ENCODE results near the gene MYBBP1A. TPM values are rescaled to one million over a fixed set of nuclear protein-coding genes. Genes with fewer than 3 reads are reported as not detected.

MYBBP1A gene
- total RNA-seq, 6 experiments from 2014 or later, result 16.3 to 32.0 (median 23.7) TPM

DNA sequence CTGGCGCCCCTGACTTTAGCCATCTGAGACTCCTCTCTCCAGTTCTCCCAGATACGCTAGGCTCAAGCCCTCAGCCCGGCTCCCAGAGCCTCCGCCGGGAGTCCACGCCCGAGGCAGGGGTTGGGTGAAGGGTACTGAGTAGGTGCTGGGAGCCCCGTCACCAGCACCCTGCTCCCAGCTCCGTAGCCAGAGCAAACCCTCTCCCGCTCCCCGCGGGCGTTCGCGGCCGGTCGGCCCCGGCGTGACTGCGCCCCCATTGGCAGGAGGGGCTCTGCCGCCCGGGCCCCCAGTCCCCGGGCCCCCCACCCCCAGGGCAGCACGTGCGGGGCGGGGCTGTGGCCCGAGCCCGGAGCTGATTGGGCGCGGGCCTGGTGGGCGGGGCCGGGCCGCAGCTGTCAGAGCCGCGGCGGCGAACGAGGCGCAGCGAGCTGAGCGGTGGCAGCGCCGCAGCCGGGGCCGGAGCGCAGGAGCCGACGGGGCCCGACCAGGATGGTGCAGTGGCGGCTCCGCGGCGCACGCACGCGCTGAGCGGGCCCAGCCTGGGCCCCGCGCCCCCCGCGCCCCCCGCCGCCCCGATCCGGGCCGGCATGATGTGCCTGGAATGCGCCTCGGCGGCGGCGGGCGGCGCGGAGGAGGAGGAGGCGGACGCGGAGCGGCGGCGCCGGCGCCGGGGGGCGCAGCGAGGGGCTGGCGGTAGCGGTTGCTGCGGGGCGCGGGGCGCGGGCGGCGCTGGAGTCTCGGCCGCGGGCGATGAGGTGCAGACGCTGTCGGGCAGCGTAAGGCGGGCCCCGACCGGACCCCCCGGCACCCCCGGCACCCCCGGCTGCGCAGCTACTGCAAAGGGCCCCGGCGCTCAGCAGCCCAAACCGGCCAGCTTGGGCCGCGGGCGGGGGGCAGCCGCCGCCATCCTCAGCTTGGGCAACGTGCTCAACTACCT, 56.5 kb downstream of the MYBBP1A start, which contains the start of gene SPNS2:
Gene SPNS2 (plus strand): TSS at position 421 of the 937 bp plus-strand sequence. CDS start 167 bp downstream, at position 588.
- peak; percentile 56 for TF ChIP-seq POLR2A (IDR thresholded peaks at IDR 0.05)
- no peak for TF ChIP-seq CTCF (IDR thresholded peaks at IDR 0.05)
- Histone ChIP-seq H3K9me3 (no peaks in the 10 kb centered on the region), H3K27ac (peak within 1 kb of the TSS; percentile 67 to 86 (median 82)), H3K27me3 (no peaks in the 10 kb centered on the region), H3K4me3 (peak within 1 kb of the TSS; percentile 40 to 59 (median 52)), H3K36me3 (no peaks in the 10 kb centered on the region), H3K4me1 (peaks cover 0 to 15% (median 4%) of the 10 kb centered on the region in 4 donors)
- ATAC-seq, result peak; percentile 71 to 85 (median 82)
- peak; percentile 82 to 86 (median 83) for DNase-seq
- intact Hi-C loops (cut with DNase I), result no loop called here
- WGBS (ENCODE audit: insufficient coverage, low coverage, low lambda C conversion rate, missing lambda C conversion rate), result 2% methylated on average over 9 of the region's 117 CpGs

- Histone ChIP-seq H3K4me1 (peaks cover 0 to 15% (median 4%) of the 10 kb centered on the region in 4 donors), H3K36me3 (no peaks in the 10 kb centered on the region), H3K27ac (peak overlapping the region; percentile 65 to 86 (median 82)), H3K27me3 (no peaks in the 10 kb centered on the region), H3K9me3 (no peaks in the 10 kb centered on the region), H3K4me3 (peak overlapping the region in 2 of 3 donors; percentile 52 to 59)
- ATAC-seq (peak; percentile 77 to 78 (median 78)), DNase-seq (peak; percentile 83 to 90 (median 89))
- intact Hi-C loops (cut with DNase I), result no loop called here
- TF ChIP-seq CTCF (IDR thresholded peaks at IDR 0.05), result no peak
- TF ChIP-seq POLR2A (IDR thresholded peaks at IDR 0.05), result peak; percentile 65
- 28% methylated on average over 22 of the region's 23 CpGs for WGBS (ENCODE audit: insufficient coverage, low coverage, low lambda C conversion rate, missing lambda C conversion rate)
These were observed 57.9 kb downstream of the MYBBP1A start for GRCh38 chr17:4497101-4497824.

DNA sequence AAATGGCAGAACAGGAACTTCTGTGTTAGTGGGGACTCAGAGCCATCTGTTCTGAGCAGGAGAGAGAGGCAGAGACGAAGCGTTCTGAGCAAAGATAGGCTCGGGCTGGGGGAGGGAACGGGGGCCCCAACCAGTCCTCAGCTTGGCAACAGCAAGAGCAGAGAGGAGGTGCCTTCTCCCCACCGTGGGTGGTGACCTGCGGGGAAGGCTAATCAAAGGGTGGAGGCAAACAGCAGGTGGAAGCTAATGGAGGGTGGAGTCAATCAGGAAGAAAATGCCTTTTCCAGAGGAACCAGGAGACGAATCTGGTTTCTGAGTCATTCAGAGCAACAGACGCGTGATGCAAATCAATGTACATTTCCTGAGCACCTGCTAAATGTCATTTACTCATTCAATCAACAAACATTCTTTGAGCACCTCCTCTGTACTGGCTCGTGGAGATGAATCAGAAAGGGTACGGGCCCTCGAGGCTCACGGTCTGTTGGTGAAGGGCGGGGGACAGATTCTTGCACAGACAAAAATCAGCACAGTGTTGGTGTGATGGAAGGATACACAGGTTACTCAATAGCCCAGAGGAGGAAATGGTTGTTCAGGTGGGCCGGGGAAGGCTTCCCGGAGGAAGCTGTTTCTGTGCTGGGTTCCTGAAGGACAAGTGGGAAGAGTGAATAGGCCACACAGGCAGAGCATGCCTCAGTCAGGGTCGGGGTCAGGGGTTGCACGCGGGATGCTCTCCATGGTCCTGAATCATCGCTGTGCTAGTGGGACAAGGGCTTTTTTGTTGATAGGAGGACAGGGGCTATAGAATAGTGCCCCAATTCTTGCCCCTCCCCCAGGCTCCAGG, 62.2 kb downstream of the MYBBP1A start:
- Histone ChIP-seq H3K27me3 (no peaks in the 10 kb centered on the region), H3K36me3 (no peaks in the 10 kb centered on the region), H3K4me1 (peaks cover 0 to 9% (median 2%) of the 10 kb centered on the region in 4 donors), H3K27ac (no peak overlapping the region), H3K4me3 (no peak overlapping the region), H3K9me3 (no peaks in the 10 kb centered on the region)
- intact Hi-C loops (cut with DNase I), result no loop called here
- peak in 1 of 3 donors; percentile 34 for DNase-seq
- WGBS (ENCODE audit: insufficient coverage, low coverage, low lambda C conversion rate, missing lambda C conversion rate), result 50% methylated on average over 12 of the region's 20 CpGs
- peak in 3 of 4 donors; percentile 12 to 23 (median 19) for ATAC-seq
- TF ChIP-seq CTCF (IDR thresholded peaks at IDR 0.05) (no peak), POLR2A (IDR thresholded peaks at IDR 0.05) (no peak)

DNA sequence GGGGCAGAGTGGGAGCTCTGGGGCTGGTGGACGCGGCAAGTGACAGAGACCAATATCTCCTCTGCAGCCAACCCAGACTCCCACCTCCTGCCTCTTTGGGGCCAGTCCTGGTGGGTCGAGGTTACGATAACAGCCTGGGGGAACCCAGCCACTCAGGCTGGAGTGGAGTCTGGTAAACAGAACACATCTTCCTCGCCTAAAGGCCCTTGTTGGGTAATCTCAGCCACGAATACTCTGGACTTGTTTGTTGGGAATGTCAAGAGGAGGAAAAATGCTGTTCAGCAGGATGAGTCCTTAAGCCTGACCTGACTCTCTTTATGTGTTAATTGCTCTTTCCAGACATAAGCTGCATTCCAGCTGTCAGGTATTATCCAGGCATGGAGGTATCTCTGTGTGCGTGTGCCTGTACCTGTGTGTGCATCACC, 64.5 kb downstream of the MYBBP1A start:
- H3K9me3 ChIP-seq, result no peaks in the 10 kb centered on the region
- H3K27me3 ChIP-seq, result no peaks in the 10 kb centered on the region
- no peaks in the 10 kb centered on the region for H3K4me1 ChIP-seq
- no peak overlapping the region for H3K4me3 ChIP-seq
- no peaks in the 10 kb centered on the region for H3K36me3 ChIP-seq
- no peak for ATAC-seq
- TF ChIP-seq CTCF (IDR thresholded peaks at IDR 0.05) (no peak), POLR2A (IDR thresholded peaks at IDR 0.05) (no peak)
- intact Hi-C loops (cut with DNase I), result no loop called here
- 86% methylated on average over 7 of the region's 7 CpGs for WGBS (ENCODE audit: insufficient coverage, low coverage, low lambda C conversion rate, missing lambda C conversion rate)
- peak in 1 of 3 donors; percentile 11 for DNase-seq
- H3K27ac ChIP-seq, result no peak overlapping the region
